HG02571 (cell line): ENCODE results near the gene SOX1.

Experiments
- ATAC-seq: cut with Tn5 transposase; IDR thresholded peaks from one replicate; pipeline ENCODE4 v1.9.1; 2021; ENCODE audit warnings: mild to moderate bottlenecking, moderate library complexity; ENCODE audit not compliant: unreplicated experiment

The SOX1 gene

GRCh38 chr13:112067116-112067741 is at the start of gene SOX1:
TSS of gene SOX1 (plus strand) at chr13:112067149. CDS start at chr13:112067659, 510 bp downstream.
- no peak for ATAC-seq

- no peak for ATAC-seq
Observed at GRCh38 chr13:112024577-112024976, 42.4 kb upstream of the SOX1 start.

GRCh38 chr13:112027250-112027649 is 39.7 kb upstream of the SOX1 start:
- ATAC-seq, result no peak

GRCh38 chr13:112028481-112028880 is 38.5 kb upstream of the SOX1 start:
- ATAC-seq, result no peak

GRCh38 chr13:112029143-112029542 is 37.8 kb upstream of the SOX1 start:
- ATAC-seq, result no peak

- no peak for ATAC-seq
Observed at GRCh38 chr13:112032186-112032993, 34.6 kb upstream of the SOX1 start.

GRCh38 chr13:112034231-112034630 is 32.7 kb upstream of the SOX1 start:
- no peak for ATAC-seq

GRCh38 chr13:112034846-112035245 is 32.1 kb upstream of the SOX1 start:
- ATAC-seq, result no peak

GRCh38 chr13:112042496-112042895 is 24.5 kb upstream of the SOX1 start:
- no peak for ATAC-seq

- ATAC-seq, result no peak
Observed at GRCh38 chr13:112052213-112052612, 14.7 kb upstream of the SOX1 start.

GRCh38 chr13:112053167-112053743 is 13.7 kb upstream of the SOX1 start:
- ATAC-seq, result no peak

- ATAC-seq, result no peak
Observed at GRCh38 chr13:112053744-112054615, 13.0 kb upstream of the SOX1 start.

GRCh38 chr13:112054616-112055015 is 12.3 kb upstream of the SOX1 start:
- no peak for ATAC-seq

- no peak for ATAC-seq
Observed at GRCh38 chr13:112055036-112055914, 11.7 kb upstream of the SOX1 start.

- ATAC-seq, result no peak
Observed at GRCh38 chr13:112055915-112056269, 11.1 kb upstream of the SOX1 start.

- no peak for ATAC-seq
Observed at GRCh38 chr13:112056284-112056727, 10.6 kb upstream of the SOX1 start.

GRCh38 chr13:112056739-112057438 is 10.1 kb upstream of the SOX1 start:
- no peak for ATAC-seq

- no peak for ATAC-seq
Observed at GRCh38 chr13:112057439-112057735, 9.6 kb upstream of the SOX1 start.

GRCh38 chr13:112057736-112058518 is 9.0 kb upstream of the SOX1 start:
- ATAC-seq, result no peak
